Measurements from ENCODE around the gene GPR15.

- TF ChIP-seq POLR2A (IDR thresholded peaks at IDR 0.05) (no peak), CTCF (IDR thresholded peaks at IDR 0.05) (no peak)
Measured at GRCh38 chr3:98529856-98530459, 1.8 kb upstream of the GPR15 start.
